Activated T-cell treated with anti-CD3 and anti-CD28 coated beads, Interleukin-2, amount 50 U/mL, for 48 hours (primary cell): ENCODE measurements around the gene GRK3.

Experiments
- DNase-seq, 2 experiments: peaks; one replicate each; pipeline ENCODE4 v3.0.0-alpha.2; 2020

GRK3 gene

DNA sequence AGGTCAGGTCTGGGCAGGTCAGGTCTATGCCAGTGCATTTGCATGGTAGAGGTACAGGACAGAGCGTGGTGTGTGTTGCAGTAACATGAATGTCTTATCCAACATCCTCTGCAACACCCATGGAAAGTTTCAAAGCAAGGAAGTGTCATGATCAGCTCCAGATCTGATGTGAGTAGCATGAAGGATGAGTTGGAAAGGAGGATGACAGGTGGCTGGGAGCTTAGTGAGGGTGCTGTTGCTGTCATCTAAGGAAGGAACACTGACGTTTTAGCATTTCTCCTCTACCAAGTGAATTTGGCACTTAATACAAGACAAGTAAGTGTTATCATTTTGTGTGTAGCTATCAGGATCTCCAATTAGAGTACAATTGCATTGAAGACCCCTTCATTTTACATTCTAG lies 65.1 kb downstream of the GRK3 start:
- no peak for DNase-seq

DNA sequence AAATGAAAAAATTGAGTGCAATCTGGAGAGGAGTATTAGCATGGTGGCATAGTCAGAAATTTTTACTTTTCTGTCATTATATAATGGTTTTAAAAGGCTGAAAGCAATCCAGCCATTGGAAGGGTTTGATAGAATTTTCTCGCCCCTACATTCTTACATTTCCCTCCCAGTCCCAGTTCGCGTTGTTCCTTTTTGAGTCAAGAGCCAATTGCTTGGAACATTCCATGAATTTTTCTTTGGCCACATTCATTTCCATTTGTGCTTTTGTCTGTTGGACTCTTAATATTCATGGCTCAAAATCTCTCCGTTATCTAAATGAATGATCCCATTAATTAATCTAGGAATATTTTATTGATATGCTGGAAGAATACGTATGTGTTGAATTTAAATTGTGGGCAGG lies 66.0 kb downstream of the GRK3 start:
- DNase-seq = no peak

DNA sequence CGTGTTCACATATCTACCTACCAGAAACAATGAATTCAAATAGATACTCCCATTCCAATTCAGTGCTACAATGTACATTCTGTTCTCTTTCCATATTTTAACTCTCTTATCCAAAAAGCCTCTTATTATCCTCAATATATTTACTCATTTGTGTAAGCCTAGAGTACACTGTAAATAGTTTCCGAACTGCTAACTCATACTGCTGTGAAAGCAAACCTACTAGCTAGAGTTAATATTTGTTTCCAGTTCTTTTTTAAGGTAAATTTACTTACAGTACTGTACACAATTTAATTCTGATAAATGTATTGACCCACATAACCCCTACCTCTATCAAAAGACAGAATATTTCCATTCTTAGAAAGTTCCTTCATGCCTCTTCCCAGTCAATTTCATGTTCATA lies 71.8 kb downstream of the GRK3 start:
- no peak for DNase-seq

DNA sequence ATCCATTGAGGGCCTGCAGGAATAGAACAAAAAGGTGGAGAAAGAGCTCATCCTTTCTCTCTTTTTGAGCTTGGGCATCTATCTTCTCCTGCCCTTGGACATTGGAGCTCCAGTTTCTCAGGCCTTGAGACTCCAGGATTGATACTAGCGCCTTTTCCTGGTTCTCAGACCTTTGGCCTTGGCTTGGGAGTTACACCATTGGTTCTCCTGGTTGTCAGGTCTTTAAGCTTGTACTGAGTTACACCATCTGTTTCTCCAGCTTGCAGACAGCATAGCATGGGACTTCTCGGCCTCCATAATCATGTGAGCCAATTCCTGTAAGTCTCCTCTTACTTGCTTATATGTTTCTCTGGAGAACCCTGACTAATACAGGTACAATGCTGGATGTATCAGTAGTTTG lies 72.6 kb downstream of the GRK3 start:
- no peak for DNase-seq

DNA sequence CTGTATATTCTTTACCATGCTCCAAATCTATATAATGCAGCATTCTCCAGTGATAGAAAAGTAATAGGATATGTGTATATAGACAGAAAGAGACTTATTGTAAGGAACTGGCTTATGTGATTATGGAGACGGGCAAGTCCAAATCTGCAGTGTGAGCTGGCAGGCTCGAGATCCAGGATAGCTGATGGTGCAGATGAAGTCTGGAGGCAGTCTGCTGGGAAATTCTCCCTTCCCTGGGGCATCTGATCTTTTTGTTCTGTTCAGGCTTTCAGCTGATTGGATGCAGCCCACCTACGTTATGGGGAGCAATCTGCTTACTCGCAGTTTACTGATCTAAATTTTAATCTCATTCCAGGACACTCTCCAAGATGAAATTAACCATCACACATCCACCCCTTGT lies 73.2 kb downstream of the GRK3 start:
- DNase-seq = no peak

DNA sequence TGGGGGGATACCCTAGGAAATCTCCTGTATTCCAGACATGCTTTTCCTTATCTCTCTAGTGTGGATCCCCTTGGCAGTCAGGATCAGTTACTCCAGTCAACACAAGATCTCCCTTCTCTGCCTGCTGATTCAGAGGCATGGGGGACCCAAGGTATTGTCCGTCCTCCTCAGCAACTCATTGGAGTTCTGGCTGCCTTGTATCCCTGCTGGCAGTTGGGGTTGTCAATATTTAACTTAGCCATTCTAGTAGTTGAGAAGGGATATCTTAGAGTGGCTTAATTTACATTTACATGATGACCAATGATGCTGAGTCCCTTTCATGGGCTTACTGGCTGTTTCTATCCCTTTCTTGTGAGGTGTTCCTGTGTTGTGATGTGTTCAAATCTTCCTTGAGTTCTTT lies 74.2 kb downstream of the GRK3 start:
- no peak for DNase-seq

DNA sequence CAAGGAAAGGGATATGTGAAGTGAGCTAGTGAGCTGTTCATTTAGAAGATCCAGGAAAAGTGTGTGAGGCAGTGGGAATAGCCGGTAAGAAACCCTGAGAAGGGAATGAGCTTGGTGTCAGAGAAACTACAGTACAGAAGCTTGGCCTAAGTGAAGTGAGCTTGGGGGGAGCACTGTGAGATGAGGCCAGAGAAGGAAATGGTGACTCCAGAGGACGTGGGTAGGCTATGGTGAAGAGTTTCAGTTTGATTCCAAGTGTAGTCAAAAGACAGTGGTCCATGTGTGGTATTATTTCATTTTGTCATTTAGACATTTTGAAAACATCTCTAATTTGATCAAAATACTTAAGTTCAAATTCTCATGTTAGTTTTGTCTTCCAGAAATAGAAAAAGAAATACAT lies 77.2 kb downstream of the GRK3 start:
- no peak for DNase-seq

DNA sequence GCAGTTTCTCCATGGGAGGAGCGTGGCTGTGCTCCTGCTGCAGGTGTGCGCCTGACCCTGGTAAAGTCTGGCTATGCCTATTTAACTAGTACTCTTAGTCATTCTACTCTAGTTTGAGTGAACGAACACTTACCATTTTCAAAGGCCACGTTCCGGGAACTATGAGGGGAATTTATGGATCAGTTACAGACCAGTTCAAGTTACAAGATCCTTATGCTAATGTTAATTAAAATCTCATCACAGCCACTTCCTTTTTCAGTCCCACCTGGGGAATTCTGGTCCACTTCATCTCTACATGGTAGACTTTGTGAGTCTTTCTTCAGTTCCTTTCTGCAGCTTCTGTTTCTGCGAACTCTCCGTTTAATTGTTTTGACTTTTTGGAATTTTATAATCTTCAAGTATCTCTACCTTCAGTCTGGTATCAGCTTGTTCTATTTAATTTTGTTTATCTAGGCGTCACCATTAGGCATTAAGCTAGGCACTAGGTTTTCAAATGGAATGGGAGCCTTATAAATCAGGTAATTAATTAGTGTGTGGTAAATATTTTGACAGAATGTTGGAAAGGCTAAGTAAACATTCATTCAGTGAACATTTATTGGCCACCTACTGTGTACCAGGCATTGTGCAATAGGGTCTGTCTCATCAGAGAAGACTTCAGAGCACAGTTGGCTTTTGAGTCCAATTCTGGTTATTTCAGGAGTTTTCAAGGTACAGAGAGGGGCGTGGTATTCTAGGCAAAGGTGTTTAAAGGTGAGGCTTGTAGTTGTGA lies 78.9 kb downstream of the GRK3 start:
- DNase-seq = no peak

DNA sequence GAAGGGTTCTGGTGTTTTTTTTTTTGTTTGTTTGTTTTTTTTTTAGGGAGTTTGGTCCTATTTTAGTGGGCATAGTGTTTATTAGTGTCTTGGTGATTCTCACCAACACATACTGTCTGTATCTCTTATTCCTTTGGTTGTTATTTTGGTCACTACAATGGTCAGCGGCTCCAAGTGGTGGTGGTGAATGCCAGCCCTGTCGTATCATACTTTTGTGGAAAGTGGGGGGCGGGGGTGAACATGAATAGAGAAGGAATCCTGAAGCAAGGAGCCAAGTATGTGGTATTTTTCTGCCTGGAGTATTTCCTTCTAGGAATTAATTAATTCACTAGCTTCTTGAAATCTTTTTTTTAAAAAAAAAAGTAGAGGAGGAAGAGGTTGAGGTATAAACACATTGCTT lies 79.6 kb downstream of the GRK3 start:
- DNase-seq = no peak

DNA sequence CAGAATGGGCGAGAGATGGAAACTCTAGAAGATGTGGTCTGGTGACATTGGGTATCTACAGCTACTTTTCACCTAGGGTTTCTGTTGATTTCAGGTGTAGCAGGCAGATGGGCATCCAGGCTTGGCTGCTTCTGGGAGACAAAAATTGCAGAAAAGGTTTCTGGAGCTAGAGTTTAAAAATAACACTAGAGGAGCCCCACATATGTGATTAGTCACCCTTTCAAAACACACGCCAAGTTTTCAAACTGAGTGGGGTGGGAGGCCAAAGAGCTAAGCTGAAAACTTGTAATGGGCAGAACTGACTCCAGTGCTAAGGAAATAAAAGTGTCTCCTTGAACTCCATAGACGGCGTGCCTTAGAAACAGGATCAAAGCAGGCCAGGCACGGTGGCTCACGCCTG lies 80.8 kb downstream of the GRK3 start:
- DNase-seq = no peak

DNA sequence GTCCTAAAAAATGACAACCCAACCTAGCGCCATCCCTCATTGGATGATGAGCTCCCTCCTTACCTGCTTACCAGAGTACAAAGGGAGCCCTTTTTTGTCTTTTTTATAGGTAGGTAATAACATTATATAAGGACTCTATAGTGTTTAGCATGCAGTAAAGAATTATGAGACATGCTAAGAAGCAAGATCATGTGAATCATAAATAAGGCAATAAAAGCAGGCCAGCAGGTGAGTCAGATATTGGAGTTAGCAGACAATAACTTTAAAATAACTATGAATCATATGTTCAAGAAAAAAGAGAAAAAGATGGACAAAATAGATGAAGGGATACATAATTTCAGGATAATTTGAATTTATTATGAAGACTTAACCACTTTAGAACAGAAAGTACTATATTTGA lies 81.5 kb downstream of the GRK3 start:
- no peak for DNase-seq

DNA sequence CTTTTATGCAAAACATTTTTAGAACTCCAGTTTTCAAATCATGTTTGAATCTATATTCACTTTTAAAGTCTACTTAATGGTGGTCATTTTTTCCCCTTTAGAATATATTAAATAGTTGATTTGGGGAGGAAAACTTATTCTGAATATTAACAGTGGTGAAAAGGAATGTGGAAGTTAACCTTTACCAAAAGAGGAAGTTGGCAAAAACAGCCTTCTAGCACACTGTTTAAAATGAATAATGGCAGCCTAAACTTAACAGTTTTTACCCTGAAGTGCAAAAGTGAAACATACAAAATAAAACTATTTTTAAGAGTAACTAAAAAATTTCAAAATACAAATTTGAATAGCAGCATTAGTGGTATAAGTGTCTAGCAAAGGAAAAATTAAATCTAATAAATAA lies 86.4 kb downstream of the GRK3 start:
- DNase-seq = no peak

DNA sequence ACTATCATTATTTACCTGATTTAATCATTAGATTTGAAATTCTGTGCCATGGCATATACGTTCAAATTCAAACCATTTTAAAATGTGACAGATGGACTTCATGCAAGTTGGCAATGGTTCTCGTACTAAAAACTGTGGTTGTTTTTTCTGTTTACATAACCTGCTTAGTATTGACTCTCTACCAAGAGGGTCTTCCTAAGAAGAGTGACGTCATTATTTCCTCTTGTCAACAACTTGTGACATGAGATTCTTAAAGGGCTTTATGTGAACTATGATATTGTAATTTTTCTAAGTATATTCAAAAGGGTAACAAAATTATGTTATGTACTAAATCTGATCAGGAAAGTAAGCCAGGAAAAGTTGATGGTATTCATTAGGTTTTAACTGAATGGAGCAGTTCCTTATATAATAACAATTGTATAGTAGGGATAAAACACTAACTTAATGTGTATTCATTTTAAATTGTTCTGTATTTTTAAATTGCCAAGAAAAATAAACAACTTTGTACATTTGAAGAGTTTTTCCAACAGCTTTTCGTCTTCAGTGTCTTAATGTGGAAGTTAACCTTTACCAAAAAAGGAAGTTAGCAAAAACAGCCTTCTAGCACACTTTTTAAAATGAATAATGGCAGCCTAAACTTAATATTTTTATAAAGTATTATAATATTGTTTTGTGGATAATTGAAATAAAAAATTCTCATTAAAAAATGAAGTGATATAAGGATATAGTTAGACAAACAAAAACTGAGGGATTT lies 87.0 kb downstream of the GRK3 start:
- DNase-seq = no peak

DNA sequence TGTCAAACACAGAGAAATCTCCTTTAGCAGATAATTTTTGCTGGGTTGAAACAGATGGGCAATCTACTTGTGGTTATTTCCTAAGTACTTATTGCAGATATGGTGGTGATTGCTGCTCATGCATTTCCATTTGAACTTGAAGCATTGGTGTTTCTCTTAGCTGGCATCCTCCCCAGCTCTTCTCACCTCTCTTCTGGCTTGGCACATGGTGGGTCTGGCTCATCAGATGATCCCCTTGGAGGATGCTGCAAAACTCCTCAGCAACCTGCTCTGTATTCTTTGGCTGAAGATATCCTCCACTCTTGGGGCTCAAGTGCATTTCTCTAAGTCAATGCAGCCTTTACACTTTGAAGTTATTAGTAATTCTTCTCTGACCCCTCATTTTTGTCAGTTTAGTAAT lies 90.2 kb downstream of the GRK3 start:
- DNase-seq = no peak

DNA sequence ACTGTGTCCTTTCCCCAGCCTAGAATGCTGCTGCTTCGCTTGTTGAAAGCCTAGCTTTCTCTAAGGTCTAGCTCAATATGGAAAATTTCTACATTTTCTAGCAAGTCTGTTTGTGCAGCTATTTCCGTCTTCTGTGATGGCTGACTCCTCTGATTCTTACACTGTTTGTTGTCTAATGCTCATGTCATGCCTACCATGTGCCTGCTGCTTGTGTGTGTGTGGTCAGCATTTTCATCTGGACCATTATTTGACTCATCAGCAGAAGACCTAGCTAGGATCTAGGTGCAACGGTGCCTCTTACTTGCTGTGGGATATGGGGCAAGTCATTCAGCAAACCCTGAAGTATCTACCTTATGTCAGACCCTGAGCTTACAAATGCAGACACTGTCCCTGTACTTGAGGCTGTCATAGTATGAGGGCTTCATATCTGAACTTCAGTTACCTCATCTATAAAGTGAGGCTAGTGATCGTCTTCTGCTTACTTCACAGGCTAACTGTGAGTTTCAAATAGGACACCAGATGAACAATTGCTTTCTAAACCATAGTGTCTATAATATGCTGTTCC lies 91.0 kb downstream of the GRK3 start:
- no peak for DNase-seq

DNA sequence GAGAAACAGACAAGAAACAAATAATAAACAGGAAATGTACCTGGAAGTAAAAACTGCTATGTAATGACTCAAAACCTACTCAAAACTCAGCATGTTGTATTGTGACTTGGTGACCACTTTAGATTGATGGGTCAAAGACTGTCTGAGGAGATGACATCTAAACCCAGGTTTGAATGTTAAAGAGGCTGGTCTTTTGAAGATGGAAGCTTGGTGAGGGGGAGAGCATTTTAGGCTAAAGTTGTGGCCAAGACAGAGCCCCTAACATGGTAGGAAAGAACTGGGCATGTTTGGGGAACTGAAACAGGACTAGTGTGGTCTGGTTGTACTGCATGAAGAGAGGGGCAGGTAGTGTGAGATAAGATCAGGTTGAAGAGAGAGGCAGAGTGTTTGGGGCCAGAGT lies 92.2 kb downstream of the GRK3 start:
- no peak for DNase-seq

DNA sequence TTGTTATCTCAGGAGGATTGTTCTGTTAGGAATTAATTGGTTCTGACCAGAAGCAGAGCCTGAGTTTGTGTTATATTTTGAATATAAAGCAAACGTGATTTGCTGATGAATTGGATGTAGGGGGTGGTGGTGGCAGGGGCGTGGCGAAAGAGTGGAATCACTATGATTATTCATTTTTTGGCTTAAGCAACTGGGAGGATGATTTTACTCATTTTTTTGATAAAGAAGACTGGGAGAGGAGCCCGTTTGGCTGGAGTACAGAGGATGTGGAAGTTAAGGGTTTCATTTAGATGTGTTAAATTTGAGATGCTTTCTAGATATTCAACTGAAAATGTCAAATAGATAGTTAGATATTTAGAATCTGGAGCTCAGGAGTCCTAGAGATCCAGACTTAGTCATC lies 94.2 kb downstream of the GRK3 start:
- no peak for DNase-seq

DNA sequence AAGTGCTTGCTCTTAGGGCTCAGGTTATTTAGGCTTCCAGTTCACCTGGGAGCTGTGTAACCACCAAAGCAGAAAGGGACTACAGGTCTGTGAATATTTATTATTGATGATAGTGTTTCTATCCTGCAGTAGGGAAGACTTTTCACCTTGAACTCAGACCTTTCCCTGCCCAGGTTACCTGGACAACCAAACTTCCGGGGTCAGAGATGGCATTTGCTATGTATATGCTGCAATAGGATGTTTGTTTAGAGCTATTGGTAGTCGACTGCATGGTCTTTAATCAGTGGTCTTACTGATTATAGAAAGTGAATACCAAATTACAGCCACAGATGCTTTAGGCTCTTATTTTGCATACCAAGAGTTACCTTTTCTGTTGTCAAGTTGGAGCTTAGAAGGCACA lies 94.9 kb downstream of the GRK3 start:
- DNase-seq = no peak

DNA sequence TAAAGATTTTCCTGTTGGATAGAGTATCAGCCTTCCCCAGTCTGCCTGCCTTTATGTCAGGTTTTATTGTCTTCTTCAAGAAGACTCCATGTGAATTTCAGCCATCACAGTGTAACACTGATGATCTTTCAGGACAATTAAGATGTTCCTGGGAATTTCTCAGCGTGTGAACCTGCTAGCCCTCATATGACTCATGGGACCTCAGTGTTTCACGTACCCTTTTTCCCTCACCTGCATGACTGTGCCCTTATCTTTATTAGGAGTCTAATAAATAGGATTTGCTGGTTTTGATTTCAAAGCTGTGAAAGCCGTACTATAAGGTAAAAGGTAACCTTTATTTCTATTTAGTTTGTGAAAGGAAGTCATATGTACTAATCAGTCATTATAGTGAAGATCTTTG lies 95.9 kb downstream of the GRK3 start:
- DNase-seq = no peak

DNA sequence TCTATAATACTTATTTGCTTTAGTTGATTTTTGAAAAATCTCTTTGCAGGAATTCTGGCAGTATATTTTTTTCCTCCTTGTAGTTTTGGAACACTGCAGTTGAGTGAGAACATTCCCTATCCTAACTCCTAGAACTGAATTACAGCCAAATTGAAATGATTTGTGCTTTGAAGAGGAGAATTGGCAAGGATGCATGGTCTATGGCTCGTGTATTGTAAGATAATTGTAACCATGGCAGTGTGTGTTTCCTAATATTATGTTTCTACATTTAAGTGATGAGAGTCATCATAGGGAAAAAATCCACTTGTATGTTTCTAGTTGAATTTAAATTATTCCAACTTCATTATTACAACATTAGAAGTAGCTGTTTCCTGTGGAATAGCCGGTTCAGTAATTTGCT lies 96.6 kb downstream of the GRK3 start:
- DNase-seq = no peak

DNA sequence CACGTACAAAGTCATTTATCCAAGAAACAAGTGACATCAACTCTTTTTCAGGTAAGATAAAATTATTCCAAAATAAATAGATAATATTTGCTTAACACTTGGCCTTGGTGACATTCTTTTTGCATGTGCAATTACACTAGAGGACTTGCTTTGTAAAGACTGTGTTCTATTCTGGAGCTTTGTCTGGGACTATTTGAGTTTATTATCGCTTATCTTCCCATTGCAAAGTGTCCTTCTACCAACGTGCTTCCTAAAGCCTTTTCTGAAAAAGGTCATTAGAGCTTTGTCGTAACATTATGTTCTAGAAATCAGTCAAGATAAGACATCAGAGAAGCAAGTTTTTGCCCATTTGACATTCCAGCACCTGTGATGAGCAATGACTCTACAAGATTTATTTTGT lies 99.2 kb downstream of the GRK3 start:
- no peak for DNase-seq

DNA sequence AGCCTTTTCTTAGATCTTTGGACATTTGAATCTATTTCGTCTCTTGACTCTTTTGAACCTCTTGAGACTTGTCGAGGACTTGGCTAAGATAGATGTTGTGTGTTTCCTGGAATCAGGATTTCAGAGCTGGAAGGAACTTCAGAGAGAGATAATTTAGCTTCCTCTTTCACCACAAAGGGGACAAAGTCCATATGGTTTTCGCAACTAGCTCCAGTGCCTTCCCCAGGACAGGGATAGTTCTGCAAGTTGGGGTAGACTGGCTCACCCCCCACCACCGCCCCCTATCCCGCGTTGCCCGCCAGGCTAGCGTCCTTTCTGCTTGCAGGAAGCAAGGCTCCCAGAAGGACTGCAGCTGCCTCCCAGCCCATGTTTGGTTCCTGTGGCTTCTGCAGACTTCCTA lies 101.8 kb downstream of the GRK3 start:
- DNase-seq = no peak

DNA sequence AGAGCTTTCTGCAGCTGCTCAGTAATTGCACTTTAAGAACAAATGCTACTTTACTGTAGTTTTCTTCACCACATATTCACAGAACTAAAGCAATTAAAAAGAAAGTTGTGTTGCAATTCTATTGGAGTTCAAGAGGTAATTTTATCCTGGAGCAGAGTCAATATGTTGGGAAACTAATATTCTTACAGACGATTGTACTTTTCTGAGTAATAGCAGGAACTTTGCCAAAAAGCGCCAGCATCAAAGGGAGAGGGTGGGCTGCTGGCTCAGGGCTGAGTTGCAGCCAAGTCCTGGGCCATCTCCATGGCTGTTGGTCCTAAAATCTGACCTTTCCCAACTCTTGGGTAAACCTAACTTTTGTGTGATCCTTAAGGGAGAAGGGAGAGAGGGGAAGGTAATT lies 104.0 kb downstream of the GRK3 start:
- DNase-seq = no peak

DNA sequence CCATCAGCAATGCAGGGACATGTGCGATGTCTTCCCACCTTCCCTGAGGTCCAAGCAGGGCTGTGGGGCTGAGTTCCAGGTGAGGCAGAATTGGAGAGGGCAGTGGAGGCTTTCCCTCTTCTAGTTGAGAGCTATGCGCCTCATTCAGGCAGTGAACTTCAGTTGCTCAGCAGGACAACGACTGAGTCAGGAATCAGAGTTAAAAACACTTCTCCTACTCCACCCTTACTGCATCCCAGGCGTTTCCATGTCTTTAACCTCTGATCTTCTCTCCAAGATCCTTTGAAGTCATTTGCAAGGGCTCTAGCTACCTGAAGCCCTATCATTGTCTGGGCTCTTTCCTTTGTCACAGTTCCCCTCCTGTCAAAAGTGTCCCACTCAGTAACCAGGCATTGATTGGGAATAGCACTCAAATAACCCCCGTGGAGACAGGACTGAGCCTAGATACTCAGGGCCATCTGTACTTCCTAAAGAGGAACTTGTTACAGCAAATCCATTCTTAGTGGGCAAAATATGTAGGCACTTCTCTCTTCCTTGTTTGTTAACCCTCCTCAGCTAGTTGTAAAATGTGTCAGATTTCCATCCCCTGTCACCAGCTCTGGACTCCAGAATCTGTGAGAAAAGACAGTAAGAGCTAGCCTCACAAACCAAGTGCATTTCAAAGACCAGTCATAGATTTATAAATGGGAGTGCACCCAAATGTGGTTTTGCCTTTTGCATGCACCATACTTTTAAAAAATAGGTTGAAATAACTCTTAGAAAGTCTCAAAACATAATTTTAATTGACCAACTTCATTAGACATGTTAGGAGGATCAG lies 105.0 kb downstream of the GRK3 start:
- DNase-seq = no peak
